Measurements from ENCODE around the gene HS1BP3.

The HS1BP3 gene

GRCh38 chr2:20596193-20596972, 54.5 kb downstream of the HS1BP3 start:
- DNase-seq = no peak

- DNase-seq = peak; percentile 30
Measured at GRCh38 chr2:20595439-20596192, 55.3 kb downstream of the HS1BP3 start.

- no peak for DNase-seq
Measured at GRCh38 chr2:20594957-20595356, 55.9 kb downstream of the HS1BP3 start.

- peak; percentile 13 for DNase-seq
Measured at GRCh38 chr2:20594048-20594750, 56.7 kb downstream of the HS1BP3 start.

- DNase-seq = peak; percentile 38
Measured at GRCh38 chr2:20593072-20594034, 57.5 kb downstream of the HS1BP3 start.

GRCh38 chr2:20592106-20593071, 58.5 kb downstream of the HS1BP3 start:
- peak; percentile 24 for DNase-seq

- DNase-seq = peak; percentile 57
Measured at GRCh38 chr2:20590704-20591515, 60.0 kb downstream of the HS1BP3 start.

GRCh38 chr2:20589975-20590703, 60.8 kb downstream of the HS1BP3 start:
- DNase-seq = peak; percentile 28

GRCh38 chr2:20588918-20589871, 61.7 kb downstream of the HS1BP3 start:
- DNase-seq = peak; percentile 28

GRCh38 chr2:20585710-20586594, 64.9 kb downstream of the HS1BP3 start:
- no peak for DNase-seq

GRCh38 chr2:20585359-20585709, 65.6 kb downstream of the HS1BP3 start:
- no peak for DNase-seq

GRCh38 chr2:20584399-20585358, 66.2 kb downstream of the HS1BP3 start:
- DNase-seq = no peak

GRCh38 chr2:20584045-20584398, 66.9 kb downstream of the HS1BP3 start:
- DNase-seq = no peak

- peak; percentile 13 for DNase-seq
Measured at GRCh38 chr2:20583425-20583881, 67.4 kb downstream of the HS1BP3 start.

- no peak for DNase-seq
Measured at GRCh38 chr2:20582600-20583221, 68.2 kb downstream of the HS1BP3 start.
